ENCODE data around the gene RPAP3. TPM values are rescaled to one million over a fixed set of nuclear protein-coding genes. Genes with fewer than 3 reads are reported as not detected.

Gene RPAP3
- total RNA-seq, 2 experiments from 2014 or later, result 21.6 to 53.9 TPM

GRCh38 chr12:47651368-47652254, 54.2 kb downstream of the RPAP3 start:
- H3K36me3 ChIP-seq (ENCODE audit: insufficient read depth, low read length), result no peaks in the 10 kb centered on the region
- DNase-seq (ENCODE audit: low spot score), result peak; percentile 74
- TF ChIP-seq, protein P1, sequence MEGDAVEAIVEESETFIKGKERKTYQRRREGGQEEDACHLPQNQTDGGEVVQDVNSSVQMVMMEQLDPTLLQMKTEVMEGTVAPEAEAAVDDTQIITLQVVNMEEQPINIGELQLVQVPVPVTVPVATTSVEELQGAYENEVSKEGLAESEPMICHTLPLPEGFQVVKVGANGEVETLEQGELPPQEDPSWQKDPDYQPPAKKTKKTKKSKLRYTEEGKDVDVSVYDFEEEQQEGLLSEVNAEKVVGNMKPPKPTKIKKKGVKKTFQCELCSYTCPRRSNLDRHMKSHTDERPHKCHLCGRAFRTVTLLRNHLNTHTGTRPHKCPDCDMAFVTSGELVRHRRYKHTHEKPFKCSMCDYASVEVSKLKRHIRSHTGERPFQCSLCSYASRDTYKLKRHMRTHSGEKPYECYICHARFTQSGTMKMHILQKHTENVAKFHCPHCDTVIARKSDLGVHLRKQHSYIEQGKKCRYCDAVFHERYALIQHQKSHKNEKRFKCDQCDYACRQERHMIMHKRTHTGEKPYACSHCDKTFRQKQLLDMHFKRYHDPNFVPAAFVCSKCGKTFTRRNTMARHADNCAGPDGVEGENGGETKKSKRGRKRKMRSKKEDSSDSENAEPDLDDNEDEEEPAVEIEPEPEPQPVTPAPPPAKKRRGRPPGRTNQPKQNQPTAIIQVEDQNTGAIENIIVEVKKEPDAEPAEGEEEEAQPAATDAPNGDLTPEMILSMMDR (conservative IDR thresholded peaks at IDR 0.05; ENCODE audit: low read length), result peak; percentile 81
- no peak for TF ChIP-seq EZH2phosphoT487 (IDR thresholded peaks at IDR 0.05; ENCODE audit: borderline replicate concordance, low read depth, low read length)
- H4K20me1 ChIP-seq (ENCODE audit: insufficient read depth, low read length), result no peaks in the 10 kb centered on the region
- peak overlapping the region; percentile 4; the same call in 1 of the 2 replicates for H2AFZ ChIP-seq (ENCODE audit: low read length)
- ChIA-PET POLR2A (interaction anchor here (1.4 kb wide), 1 partner anchor 35 kb away, joined by 4 read pairs; no protein-coding TSS in a partner anchor), CTCF (ENCODE audit: unreplicated experiment) (interaction anchor here (0.6 to 1.1 kb wide), 4 partner anchors 19 to 218 kb away, joined by 3 to 4 read pairs (median 3); no protein-coding TSS in a partner anchor)
- H3K79me2 ChIP-seq (ENCODE audit: insufficient read depth, low read depth, low read length), result no peaks in the 10 kb centered on the region
- H3K27ac ChIP-seq (ENCODE audit: low read depth, low read length, poor library complexity, severe bottlenecking), result no peak overlapping the region
- no peaks in the 10 kb centered on the region for H3K9me2 ChIP-seq (ENCODE audit: insufficient read depth, low read length)
- H3K4me2 ChIP-seq (ENCODE audit: low read length), result no peak overlapping the region
- intact Hi-C loops (cut with micrococcal nuclease; ENCODE audit: unreplicated experiment), result loop anchor here (2.0 to 5.0 kb wide), 2 partner anchors 127 to 186 kb away; no protein-coding TSS in a partner anchor
- no TSS peak for BruUV-seq (replicated peaks)
- H3K4me3 ChIP-seq (ENCODE audit: low read depth, low read length, poor library complexity, severe bottlenecking), result no peak overlapping the region
- H3K4me1 ChIP-seq (ENCODE audit: insufficient read depth, low read length, poor library complexity, severe bottlenecking), result peaks cover 12% of the 10 kb centered on the region
- H3K9me3 ChIP-seq (ENCODE audit: low read length), result no peaks in the 10 kb centered on the region

- BruUV-seq (replicated peaks), result no TSS peak
- Histone ChIP-seq H3K9me2 (ENCODE audit: insufficient read depth, low read length) (no peaks in the 10 kb centered on the region), H3K4me1 (ENCODE audit: insufficient read depth, low read length, poor library complexity, severe bottlenecking) (peaks cover 12% of the 10 kb centered on the region), H3K27ac (ENCODE audit: low read depth, low read length, poor library complexity, severe bottlenecking) (no peak overlapping the region), H3K9me3 (ENCODE audit: low read length) (no peaks in the 10 kb centered on the region), H3K79me2 (ENCODE audit: insufficient read depth, low read depth, low read length) (no peaks in the 10 kb centered on the region), H3K4me3 (ENCODE audit: low read depth, low read length, poor library complexity, severe bottlenecking) (no peak overlapping the region), H2AFZ (ENCODE audit: low read length) (no peak overlapping the region), H3K36me3 (ENCODE audit: insufficient read depth, low read length) (no peaks in the 10 kb centered on the region), H3K4me2 (ENCODE audit: low read length) (no peak overlapping the region), H4K20me1 (ENCODE audit: insufficient read depth, low read length) (no peaks in the 10 kb centered on the region)
- no peak for DNase-seq (ENCODE audit: low spot score)
- CTCF ChIA-PET (ENCODE audit: unreplicated experiment), result interaction anchor here (0.6 kb wide), 1 partner anchor 220 kb away, joined by 3 read pairs; no protein-coding TSS in a partner anchor
- intact Hi-C loops (cut with micrococcal nuclease; ENCODE audit: unreplicated experiment), result loop anchor here (2.0 to 5.0 kb wide), 2 partner anchors 128 to 187 kb away; no protein-coding TSS in a partner anchor
- POLR2A ChIA-PET, result interaction anchor here (0.6 to 0.7 kb wide), 2 partner anchors 30 to 1352 kb away, joined by 3 read pairs; no protein-coding TSS in a partner anchor
- TF ChIP-seq, protein P1 (conservative IDR thresholded peaks at IDR 0.05; ENCODE audit: low read length), result no peak
- no peak for TF ChIP-seq EZH2phosphoT487 (IDR thresholded peaks at IDR 0.05; ENCODE audit: borderline replicate concordance, low read depth, low read length)
Measured at GRCh38 chr12:47650469-47650868, 55.4 kb downstream of the RPAP3 start.
